ENCODE results near the gene CDC42EP4.

The CDC42EP4 gene

GRCh38 chr17:73293480-73293911, 18.3 kb downstream of the CDC42EP4 start:
- FAIRE-seq: no peak

GRCh38 chr17:73293031-73293430, 18.8 kb downstream of the CDC42EP4 start:
- FAIRE-seq: no peak

GRCh38 chr17:73292031-73292531, 19.7 kb downstream of the CDC42EP4 start:
- FAIRE-seq: no peak

- FAIRE-seq: no peak
These were observed 20.5 kb downstream of the CDC42EP4 start for GRCh38 chr17:73291260-73291801.

GRCh38 chr17:73290399-73291259, 21.2 kb downstream of the CDC42EP4 start:
- FAIRE-seq: no peak

- no peak for FAIRE-seq
These were observed 22.1 kb downstream of the CDC42EP4 start for GRCh38 chr17:73289549-73290254.

- FAIRE-seq: no peak
These were observed 23.1 kb downstream of the CDC42EP4 start for GRCh38 chr17:73288534-73289302.

- FAIRE-seq: no peak
These were observed 24.9 kb downstream of the CDC42EP4 start for GRCh38 chr17:73286863-73287296.

- no peak for FAIRE-seq
These were observed 25.6 kb downstream of the CDC42EP4 start for GRCh38 chr17:73285916-73286862.

GRCh38 chr17:73285603-73285908, 26.2 kb downstream of the CDC42EP4 start:
- FAIRE-seq: no peak

- no peak for FAIRE-seq
These were observed 26.7 kb downstream of the CDC42EP4 start for GRCh38 chr17:73284906-73285602.

- FAIRE-seq: no peak
These were observed 27.4 kb downstream of the CDC42EP4 start for GRCh38 chr17:73284354-73284753.

- no peak for FAIRE-seq
These were observed 27.9 kb downstream of the CDC42EP4 start for GRCh38 chr17:73283841-73284282.

GRCh38 chr17:73283250-73283649, 28.6 kb downstream of the CDC42EP4 start:
- no peak for FAIRE-seq

- no peak for FAIRE-seq
These were observed 29.2 kb downstream of the CDC42EP4 start for GRCh38 chr17:73282629-73283028.

- no peak for FAIRE-seq
These were observed 29.9 kb downstream of the CDC42EP4 start for GRCh38 chr17:73281928-73282327.

- no peak for FAIRE-seq
These were observed 31.6 kb downstream of the CDC42EP4 start for GRCh38 chr17:73280191-73280590.

- FAIRE-seq: no peak
These were observed 32.1 kb downstream of the CDC42EP4 start for GRCh38 chr17:73279704-73280103.

- no peak for FAIRE-seq
These were observed 33.0 kb downstream of the CDC42EP4 start for GRCh38 chr17:73278465-73279453.

- no peak for FAIRE-seq
These were observed 33.7 kb downstream of the CDC42EP4 start for GRCh38 chr17:73278049-73278464.
